Ovary (tissue), 3 donors: Measurements from ENCODE around the gene SLC4A8.

Experiments
- POLR2A ChIP-seq: fragments of 450-650 bp; IDR thresholded peaks from one replicate; pipeline ENCODE4 v1.6.1; 2017; ENCODE audit warnings: antibody characterized with exemption, mild to moderate bottlenecking, moderate library complexity
- TF ChIP-seq, protein P1 (sequence below), 3 donors: fragments of 450-650 bp in 2 of 3; fragments of 200-600 bp in 1 of 3; IDR thresholded peaks; one replicate each; pipeline versions ENCODE4 v1.5.1 to v1.8.0; 2016 to 2022; ENCODE audit warnings: antibody characterized with exemption in 3 of 3, mild to moderate bottlenecking in 1 of 3
- donor health status: DM: no; HTN: no; CAD: no.

DNA sequence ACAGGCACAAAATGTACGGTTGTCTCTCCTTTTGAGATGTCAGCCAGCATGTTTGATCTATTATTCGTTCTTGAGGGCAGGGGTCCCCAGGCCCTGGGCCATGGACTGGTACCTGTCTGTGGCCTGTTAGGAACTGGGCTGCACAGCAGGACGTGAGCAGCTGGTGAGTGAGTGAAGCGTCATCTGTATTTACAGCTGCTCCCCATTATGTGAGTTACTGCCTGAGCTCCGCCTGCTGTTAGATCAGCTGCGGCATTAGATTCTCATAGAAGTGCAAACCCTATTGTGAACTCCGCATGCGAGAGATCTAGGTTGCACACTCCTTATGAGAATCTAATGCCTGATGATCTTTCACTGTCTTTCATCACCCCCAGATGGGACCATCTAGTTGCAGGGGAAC is 125.0 kb downstream of the SLC4A8 start:
- TF ChIP-seq, protein P1, sequence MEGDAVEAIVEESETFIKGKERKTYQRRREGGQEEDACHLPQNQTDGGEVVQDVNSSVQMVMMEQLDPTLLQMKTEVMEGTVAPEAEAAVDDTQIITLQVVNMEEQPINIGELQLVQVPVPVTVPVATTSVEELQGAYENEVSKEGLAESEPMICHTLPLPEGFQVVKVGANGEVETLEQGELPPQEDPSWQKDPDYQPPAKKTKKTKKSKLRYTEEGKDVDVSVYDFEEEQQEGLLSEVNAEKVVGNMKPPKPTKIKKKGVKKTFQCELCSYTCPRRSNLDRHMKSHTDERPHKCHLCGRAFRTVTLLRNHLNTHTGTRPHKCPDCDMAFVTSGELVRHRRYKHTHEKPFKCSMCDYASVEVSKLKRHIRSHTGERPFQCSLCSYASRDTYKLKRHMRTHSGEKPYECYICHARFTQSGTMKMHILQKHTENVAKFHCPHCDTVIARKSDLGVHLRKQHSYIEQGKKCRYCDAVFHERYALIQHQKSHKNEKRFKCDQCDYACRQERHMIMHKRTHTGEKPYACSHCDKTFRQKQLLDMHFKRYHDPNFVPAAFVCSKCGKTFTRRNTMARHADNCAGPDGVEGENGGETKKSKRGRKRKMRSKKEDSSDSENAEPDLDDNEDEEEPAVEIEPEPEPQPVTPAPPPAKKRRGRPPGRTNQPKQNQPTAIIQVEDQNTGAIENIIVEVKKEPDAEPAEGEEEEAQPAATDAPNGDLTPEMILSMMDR (IDR thresholded peaks at IDR 0.05) = no peak
- no peak for TF ChIP-seq POLR2A
